GM20000 (cell line): ENCODE measurements around the gene NNT.
"Not testable (repeated sequence)": the region's sequence is repeated elsewhere in the genome, so short reads cannot be mapped to it uniquely, and the experiment has no call there.

Experiments
- DNase-seq: peaks from one replicate; pipeline ENCODE4 v3.0.0; 2012; ENCODE audit warnings: low spot score
- CTCF ChIP-seq: IDR thresholded peaks from 2 replicates; pipeline ENCODE4 v1.5.1; 2012; ENCODE audit warnings: mild to moderate bottlenecking, control low read depth; ENCODE audit errors: extremely low read depth, missing control alignments

NNT gene

GRCh38 chr5:43728581-43728980 lies 125.6 kb downstream of the NNT start:
- no peak for TF ChIP-seq CTCF
- no peak for DNase-seq

GRCh38 chr5:43729846-43730478 lies 127.0 kb downstream of the NNT start:
- DNase-seq, result peak; percentile 30
- TF ChIP-seq CTCF, result peak; percentile 32

GRCh38 chr5:43730832-43731342 lies 127.9 kb downstream of the NNT start:
- no peak for TF ChIP-seq CTCF
- DNase-seq, result no peak

GRCh38 chr5:43731573-43731972 lies 128.6 kb downstream of the NNT start:
- DNase-seq, result no peak
- TF ChIP-seq CTCF, result no peak

GRCh38 chr5:43745923-43746548 lies 143.1 kb downstream of the NNT start:
- not testable (repeated sequence) for DNase-seq

- no peak for TF ChIP-seq CTCF
These were observed 147.8 kb downstream of the NNT start for GRCh38 chr5:43750809-43751208.

GRCh38 chr5:43753069-43753468 lies 150.1 kb downstream of the NNT start:
- TF ChIP-seq CTCF, result no peak
- DNase-seq, result no peak

More at GRCh38 chr5:43750809-43751208, 147.8 kb downstream of the NNT start:
- no peak for DNase-seq
